ENCODE results near the gene CSNK2A3.
"Not testable (repeated sequence)": the region's sequence is repeated elsewhere in the genome, so short reads cannot be mapped to it uniquely, and the experiment has no call there.

GRCh38 chr11:11352878-11353277 lies at the start of gene CSNK2A3:
- not testable (repeated sequence) for TF ChIP-seq POLR2AphosphoS5 (IDR thresholded peaks at IDR 0.05; ENCODE audit: low read depth, low read length); SIN3A (IDR thresholded peaks at IDR 0.05; ENCODE audit: borderline replicate concordance, insufficient read depth, low read length)
